H1 (cell line): ENCODE results near the gene ZNF618. TPM values are rescaled to one million over a fixed set of nuclear protein-coding genes. Genes with fewer than 3 reads are reported as not detected.

Experiments
- CTCF ChIA-PET: fragments of 300-600 bp; sonication (Branson Sonifier 250); formaldehyde crosslinking; loops from one replicate; lab custom pipeline; 2021; ENCODE audit not compliant: partially characterized antibody; lab: Charles Lee
- POLR2A ChIA-PET: fragments of 300-600 bp; sonication (Branson Sonifier 250); formaldehyde crosslinking; loops from one replicate; lab custom pipeline; 2021; ENCODE audit warnings: inconsistent platforms; ENCODE audit not compliant: partially characterized antibody; lab: Charles Lee
- DNase-seq, 2 experiments: peaks; one replicate each; pipeline versions ENCODE4 v3.0.0 to v3.0.0-alpha.2; 2010 to 2022; ENCODE audit warnings: low spot score in 2 of 2, low read depth in 1 of 2, mixed read lengths in 1 of 2
- FAIRE-seq: peaks from 2 replicates; lab custom pipeline; 2011; peaks lifted over from hg19 to GRCh38; lab: Jason Lieb, UNC
- H2AFZ ChIP-seq: 2 replicates; pipeline ENCODE4 v1.8.1; 2012; ENCODE audit warnings: low read length, inconsistent platforms
- H2AK5ac ChIP-seq: 2 replicates; pipeline ENCODE4 v1.6.1; 2013; ENCODE audit warnings: low read depth, low read length
- H2BK120ac ChIP-seq: replicated peaks from 2 replicates; pipeline ENCODE3; 2013; ENCODE audit warnings: low read depth, low read length, inconsistent platforms
- H2BK12ac ChIP-seq: 2 replicates; pipeline ENCODE4 v1.6.1; 2013; ENCODE audit warnings: low read depth, low read length
- H2BK15ac ChIP-seq: 2 replicates; pipeline ENCODE4 v1.6.1; 2013; ENCODE audit warnings: low read length
- H2BK20ac ChIP-seq: 2 replicates; pipeline ENCODE4 v1.6.1; 2013; ENCODE audit warnings: low read length
- H2BK5ac ChIP-seq: 2 replicates; pipeline ENCODE4 v1.6.1; 2013; ENCODE audit warnings: low read depth, low read length
- H3K14ac ChIP-seq: 2 replicates; pipeline ENCODE4 v1.6.1; 2013; ENCODE audit warnings: inconsistent platforms; ENCODE audit not compliant: insufficient read length
- H3K18ac ChIP-seq: 2 replicates; pipeline ENCODE4 v1.6.1; 2013; ENCODE audit warnings: low read length; ENCODE audit errors: extremely low read depth
- H3K23ac ChIP-seq: 2 replicates; pipeline ENCODE4 v1.6.1; 2013; ENCODE audit warnings: inconsistent platforms; ENCODE audit not compliant: insufficient read length
- H3K23me2 ChIP-seq: 2 replicates; pipeline ENCODE4 v1.6.1; 2013; ENCODE audit warnings: low read depth, low read length
- H3K27ac ChIP-seq: 2 replicates; pipeline ENCODE4 v1.6.1; 2011; ENCODE audit warnings: low read depth, low read length, inconsistent platforms
- H3K27me3 ChIP-seq, 4 experiments: replicated peaks in 1 of 4; 1 replicate in 1 of 4; 2 replicates in 3 of 4; pipeline versions ENCODE4 v1.6.1 to v1.8.1; 2011 to 2013; ENCODE audit warnings: low read length in 3 of 4, mild to moderate bottlenecking in 3 of 4, inconsistent platforms in 2 of 4, mixed read lengths in 2 of 4, moderate library complexity in 1 of 4; ENCODE audit not compliant: control insufficient read depth in 3 of 4, insufficient read depth in 3 of 4; ENCODE audit errors: extremely low read depth in 1 of 4
- H3K36me3 ChIP-seq, 4 experiments: 2 replicates each; pipeline versions ENCODE4 v1.6.1 to v1.8.1; 2011 to 2013; ENCODE audit warnings: mild to moderate bottlenecking in 4 of 4, low read length in 3 of 4, moderate library complexity in 2 of 4, control low read depth in 1 of 4, inconsistent platforms in 1 of 4; ENCODE audit not compliant: insufficient read depth in 4 of 4, control insufficient read depth in 2 of 4
- H3K4ac ChIP-seq: replicated peaks from 2 replicates; pipeline ENCODE3; 2013; ENCODE audit warnings: low read length, low read depth, mixed read lengths, inconsistent platforms; ENCODE audit not compliant: insufficient read length
- H3K4me1 ChIP-seq, 4 experiments: replicated peaks in 1 of 4; 1 replicate in 1 of 4; 2 replicates in 3 of 4; pipeline versions ENCODE4 v1.6.1 to v1.8.1; 2011 to 2013; ENCODE audit warnings: low read length in 3 of 4, inconsistent platforms in 2 of 4, mixed read lengths in 1 of 4; ENCODE audit not compliant: insufficient read depth in 4 of 4, control insufficient read depth in 3 of 4
- H3K4me2 ChIP-seq, 2 experiments: 2 replicates each; pipeline versions ENCODE4 v1.6.1 to v1.8.1; 2011 to 2013; ENCODE audit warnings: low read depth in 2 of 2, low read length in 2 of 2, control low read depth in 1 of 2, inconsistent platforms in 1 of 2, mild to moderate bottlenecking in 1 of 2; ENCODE audit not compliant: insufficient read depth in 1 of 2
- H3K4me3 ChIP-seq, 4 experiments: fragments of 200-600, 300-600 bp in 1 of 4; sonication (generic), shearing (Covaris generic), sonication (Bioruptor Twin) in 1 of 4; 2 replicates each; pipeline versions ENCODE4 v1.5.1 to v1.8.1; 2011 to 2016; ENCODE audit warnings: low read length in 4 of 4, low read depth in 3 of 4, control low read depth in 2 of 4, inconsistent platforms in 2 of 4, mild to moderate bottlenecking in 2 of 4, mixed read lengths in 1 of 4, moderate library complexity in 1 of 4; ENCODE audit not compliant: insufficient read depth in 2 of 4; ENCODE audit errors: extremely low read depth in 1 of 4
- H3K56ac ChIP-seq: replicated peaks from 2 replicates; pipeline ENCODE3; 2013; ENCODE audit warnings: low read depth, mild to moderate bottlenecking, mixed read lengths, low read length, inconsistent platforms; ENCODE audit not compliant: insufficient read length
- H3K79me1 ChIP-seq: 2 replicates; pipeline ENCODE4 v1.6.1; 2013; ENCODE audit warnings: low read depth, low read length, control low read depth
- H3K79me2 ChIP-seq, 2 experiments: 2 replicates each; pipeline versions ENCODE4 v1.6.1 to v1.8.1; 2012 to 2013; ENCODE audit warnings: low read length in 2 of 2, mild to moderate bottlenecking in 2 of 2, inconsistent platforms in 1 of 2; ENCODE audit not compliant: insufficient read depth in 2 of 2, control insufficient read depth in 1 of 2
- H3K9ac ChIP-seq, 4 experiments: replicated peaks in 1 of 4; 1 replicate in 1 of 4; 2 replicates in 3 of 4; pipeline versions ENCODE4 v1.6.1 to v1.8.1; 2011 to 2013; ENCODE audit warnings: low read depth in 3 of 4, low read length in 3 of 4, control low read depth in 2 of 4, mild to moderate bottlenecking in 2 of 4, moderate library complexity in 2 of 4, inconsistent platforms in 1 of 4; ENCODE audit errors: extremely low read depth in 1 of 4
- H3K9me3 ChIP-seq, 2 experiments: 2 replicates each; pipeline versions ENCODE4 v1.6.1 to v1.8.1; 2012 to 2013; ENCODE audit warnings: mild to moderate bottlenecking in 2 of 2, moderate library complexity in 2 of 2, control low read depth in 1 of 2, inconsistent platforms in 1 of 2, low read depth in 1 of 2, low read length in 1 of 2, mixed read lengths in 1 of 2; ENCODE audit not compliant: insufficient read depth in 2 of 2
- H4K20me1 ChIP-seq, 2 experiments: replicated peaks in 1 of 2; 2 replicates each; pipeline versions ENCODE3 to v1.8.1; 2011 to 2013; ENCODE audit warnings: inconsistent platforms in 2 of 2, low read length in 2 of 2, mild to moderate bottlenecking in 1 of 2; ENCODE audit not compliant: insufficient read depth in 2 of 2, control insufficient read depth in 1 of 2
- H4K5ac ChIP-seq: 2 replicates; pipeline ENCODE4 v1.6.1; 2013; ENCODE audit warnings: low read length, low read depth, mixed read lengths, inconsistent platforms; ENCODE audit not compliant: insufficient read length
- H4K8ac ChIP-seq: 2 replicates; pipeline ENCODE4 v1.8.0; 2013; ENCODE audit warnings: mild to moderate bottlenecking, moderate library complexity, low read length, inconsistent platforms; ENCODE audit not compliant: insufficient read depth; ENCODE audit errors: extremely low read depth
- H4K91ac ChIP-seq: replicated peaks from 2 replicates; pipeline ENCODE3; 2013; ENCODE audit warnings: low read length, mixed read lengths, inconsistent platforms; ENCODE audit not compliant: insufficient read length
- CEBPB ChIP-seq: IDR thresholded peaks from 2 replicates; pipeline ENCODE4 v1.6.1; 2012; ENCODE audit warnings: low read depth, low read length
- WGBS, 2 experiments: shearing (Covaris generic) in 1 of 2; methylation state at CpG; one replicate each; pipeline versions ENCODE4 v1.1.6 to v1.1.7; 2013 to 2015; ENCODE audit warnings: low lambda C conversion rate in 2 of 2, mixed read lengths in 2 of 2, inconsistent platforms in 1 of 2, low coverage in 1 of 2, missing lambda C conversion rate in 1 of 2; ENCODE audit not compliant: insufficient replicate concordance in 2 of 2, insufficient coverage in 1 of 2, insufficient read length in 1 of 2; ENCODE audit errors: extremely low coverage in 1 of 2, missing lambda C conversion rate in 1 of 2; 5-methylcytosine and 5-hydroxymethylcytosine counted together
- polyA plus RNA-seq, 7 experiments: library from polyadenylated mRNA; depleted of rRNA in 3 of 7; stranded (reverse) in 5 of 7; unstranded in 2 of 7; fragments of >200 nt in 5 of 7; fragments of 200-250 nt in 2 of 7; gene quantifications; 1 replicate in 5 of 7; 2 replicates in 1 of 7; 4 replicates in 1 of 7; pipeline versions ENCODE4 v1.2.1 to v1.2.3, GENCODE V29; 2011 to 2013; ENCODE audit warnings: missing spikeins in 2 of 7, mixed read lengths in 2 of 7
- total RNA-seq: library from RNA; stranded (reverse); fragmentation: NEBNext Ultra II Directional; extraction: Animal tissue kit (Norgen Biotek cat#: 25700); gene quantifications from 2 replicates; pipeline ENCODE4 v1.2.1, GENCODE V29; 2021

Gene ZNF618
- total and polyA plus RNA-seq, 2 of the 8 experiments (the other 6 are each of a cell fraction or from before 2014, with no cell fraction given), result 9.6 to 28.5 TPM

GRCh38 chr9:114006155-114006550, 130.0 kb downstream of the ZNF618 start:
- Histone ChIP-seq H3K79me2 (no peaks in the 10 kb centered on the region), H4K5ac (no peak overlapping the region), H3K79me1 (no peaks in the 10 kb centered on the region), H2BK5ac (no peak overlapping the region; the same call in 1 of the 2 replicates), H2BK12ac (no peak overlapping the region), H2AK5ac (no peak overlapping the region), H3K14ac (no peak overlapping the region), H4K91ac (no peak overlapping the region), H3K56ac (no peak overlapping the region), H4K8ac (no peak overlapping the region), H3K27ac (no peak overlapping the region), H3K4ac (no peak overlapping the region), H4K20me1 (no peaks in the 10 kb centered on the region), H3K36me3 (peaks cover 0 to 11% (median 0%) of the 10 kb centered on the region in 4 experiments; a peak in 4 of 8 replicates), H3K18ac (no peak overlapping the region), H3K23me2 (no peaks in the 10 kb centered on the region), H3K4me3 (no peak overlapping the region), H3K23ac (no peak overlapping the region)
- WGBS, 2 experiments, result 90% methylated on average over 4 of the region's 4 CpGs; no CpG with 5 or more reads in 1 of the 2 experiments
- DNase-seq, result peak in 1 of 2 experiments; percentile 27
- ChIA-PET CTCF (no interaction called here), POLR2A (interaction anchor here (1.1 kb wide), 1 partner anchor 32 kb away, joined by 3 read pairs; no protein-coding TSS in a partner anchor)
- TF ChIP-seq CEBPB, result no peak
- TF ChIP-seq, all 59 proteins: peak for 0
- Histone ChIP-seq H3K4me1 (peaks cover 0 to 1% (median 0%) of the 10 kb centered on the region in 4 experiments; a peak in 1 of 7 replicates), H2BK20ac (no peak overlapping the region), H3K4me2 (no peak overlapping the region), H3K9ac (no peak overlapping the region), H3K27me3 (no peaks in the 10 kb centered on the region), H2AFZ (no peak overlapping the region), H2BK15ac (no peak overlapping the region), H2BK120ac (no peak overlapping the region), H3K9me3 (no peaks in the 10 kb centered on the region)
- FAIRE-seq, result no peak
